Astrocyte of the spinal cord (primary cell): ENCODE measurements around the gene DENND2A.

ENCODE experiments used
- DNase-seq: peaks from one replicate; pipeline ENCODE4 v3.0.0; 2011; ENCODE audit warnings: low read depth, low spot score
- H3K4me3 ChIP-seq: 2 replicates; pipeline ENCODE4 v1.5.1; 2011; ENCODE audit warnings: low read depth, mild to moderate bottlenecking, low read length, moderate library complexity
- in situ Hi-C: cut with HindIII; loops from 2 replicates; pipeline ENCODE4 v1.10.0; 2017; ENCODE audit warnings: low sequenced_read_pairs
- TF ChIP-seq, protein P1 (sequence below): IDR thresholded peaks from 2 replicates; pipeline ENCODE4 v1.5.1; 2012; ENCODE audit warnings: low read depth, mild to moderate bottlenecking, low read length, inconsistent platforms

DENND2A gene

DNA sequence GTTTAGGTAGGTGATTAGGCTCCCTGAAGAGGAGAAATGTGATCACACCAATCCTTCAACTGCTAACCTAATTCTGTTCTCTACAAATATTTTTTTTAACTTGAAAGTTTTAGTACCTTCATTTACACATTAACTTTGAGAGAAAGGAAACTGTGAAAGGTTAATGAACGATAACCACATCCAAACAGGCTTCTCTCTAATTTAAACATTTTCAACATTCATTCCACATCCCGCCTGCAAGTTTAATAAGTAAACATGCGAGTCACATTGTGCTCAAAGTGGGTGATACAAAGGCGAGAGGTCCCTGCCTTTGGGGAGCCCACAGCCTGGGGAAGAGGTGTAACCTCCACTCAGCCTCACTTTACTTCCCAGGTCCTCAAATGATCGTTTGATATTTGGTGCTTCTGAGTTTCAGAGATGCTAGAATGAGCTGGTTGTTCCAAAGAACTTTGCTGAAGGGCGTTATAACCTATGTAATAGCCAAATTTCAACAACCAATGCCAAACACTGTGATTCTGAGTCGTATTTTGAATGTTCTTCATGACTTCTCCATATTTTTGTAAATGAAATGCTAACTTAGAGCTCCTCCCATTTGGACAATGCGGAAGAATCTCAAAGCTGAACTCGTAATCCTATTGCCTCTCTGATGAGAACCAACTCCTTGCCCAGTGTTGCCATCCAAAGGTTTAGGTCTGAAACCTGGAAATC lies 47.5 kb downstream of the DENND2A start:
- in situ Hi-C loops, result no loop called here
- DNase-seq, result no peak
- no peak overlapping the region for H3K4me3 ChIP-seq
- TF ChIP-seq, protein P1, sequence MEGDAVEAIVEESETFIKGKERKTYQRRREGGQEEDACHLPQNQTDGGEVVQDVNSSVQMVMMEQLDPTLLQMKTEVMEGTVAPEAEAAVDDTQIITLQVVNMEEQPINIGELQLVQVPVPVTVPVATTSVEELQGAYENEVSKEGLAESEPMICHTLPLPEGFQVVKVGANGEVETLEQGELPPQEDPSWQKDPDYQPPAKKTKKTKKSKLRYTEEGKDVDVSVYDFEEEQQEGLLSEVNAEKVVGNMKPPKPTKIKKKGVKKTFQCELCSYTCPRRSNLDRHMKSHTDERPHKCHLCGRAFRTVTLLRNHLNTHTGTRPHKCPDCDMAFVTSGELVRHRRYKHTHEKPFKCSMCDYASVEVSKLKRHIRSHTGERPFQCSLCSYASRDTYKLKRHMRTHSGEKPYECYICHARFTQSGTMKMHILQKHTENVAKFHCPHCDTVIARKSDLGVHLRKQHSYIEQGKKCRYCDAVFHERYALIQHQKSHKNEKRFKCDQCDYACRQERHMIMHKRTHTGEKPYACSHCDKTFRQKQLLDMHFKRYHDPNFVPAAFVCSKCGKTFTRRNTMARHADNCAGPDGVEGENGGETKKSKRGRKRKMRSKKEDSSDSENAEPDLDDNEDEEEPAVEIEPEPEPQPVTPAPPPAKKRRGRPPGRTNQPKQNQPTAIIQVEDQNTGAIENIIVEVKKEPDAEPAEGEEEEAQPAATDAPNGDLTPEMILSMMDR, result no peak

DNA sequence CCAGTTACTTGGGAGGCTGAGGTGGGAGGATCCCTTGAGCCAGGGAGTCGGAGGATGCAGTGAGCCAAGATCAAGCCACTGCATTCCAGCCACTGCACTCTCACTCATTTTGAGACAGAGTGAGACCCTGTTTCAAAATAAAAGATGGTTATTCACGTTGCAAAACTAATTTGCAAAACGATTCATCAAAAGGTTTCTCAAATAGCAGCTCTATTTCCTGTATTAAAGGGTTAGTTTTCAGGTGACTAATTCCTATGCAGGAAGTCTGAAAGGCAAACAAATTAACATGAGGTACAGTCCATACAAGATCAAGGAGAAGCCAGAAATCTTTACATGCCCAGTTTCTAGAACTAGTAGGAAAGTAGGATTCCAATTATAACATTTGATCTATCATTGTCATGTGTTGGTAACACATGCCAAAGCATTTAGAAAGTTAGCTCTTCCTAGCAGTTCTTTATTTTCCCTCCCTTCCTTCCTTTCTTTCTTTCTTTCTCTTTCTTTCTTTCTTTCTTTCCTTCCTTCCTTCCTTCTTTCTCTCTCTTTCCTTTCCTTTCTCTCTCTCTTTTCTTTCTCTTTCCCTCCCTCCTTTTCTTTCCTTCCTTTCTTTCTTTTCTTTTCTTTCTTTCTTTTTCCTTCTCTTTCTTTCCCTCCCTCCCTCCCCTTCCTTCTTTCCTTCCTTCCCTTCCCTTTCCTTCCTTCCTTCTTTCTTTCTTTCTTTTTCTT lies 49.3 kb downstream of the DENND2A start:
- peak; percentile 26 for DNase-seq
- TF ChIP-seq, protein P1, result no peak
- no peak overlapping the region for H3K4me3 ChIP-seq
- in situ Hi-C loops, result no loop called here

DNA sequence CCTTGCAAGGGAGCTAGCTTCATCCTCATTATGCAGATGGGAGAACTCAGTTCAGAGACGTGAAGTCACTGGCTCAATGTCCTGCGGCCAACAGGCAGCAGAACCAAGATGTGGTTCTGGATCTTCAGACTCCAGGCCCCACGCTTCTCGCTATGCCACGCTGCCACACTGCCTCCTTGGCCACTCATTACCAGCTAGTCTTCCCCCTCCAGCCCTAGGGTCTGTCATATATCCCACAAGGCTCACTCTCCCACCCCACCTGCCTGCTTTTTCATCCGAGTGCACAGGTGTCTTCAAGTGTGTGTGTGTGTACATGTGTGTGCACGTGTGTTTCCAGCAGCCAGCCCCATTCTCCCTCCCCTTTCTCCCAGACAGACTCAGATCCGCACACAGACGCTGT lies 53.4 kb downstream of the DENND2A start:
- in situ Hi-C loops, result no loop called here
- no peak overlapping the region for H3K4me3 ChIP-seq
- TF ChIP-seq, protein P1, result no peak
- no peak for DNase-seq

DNA sequence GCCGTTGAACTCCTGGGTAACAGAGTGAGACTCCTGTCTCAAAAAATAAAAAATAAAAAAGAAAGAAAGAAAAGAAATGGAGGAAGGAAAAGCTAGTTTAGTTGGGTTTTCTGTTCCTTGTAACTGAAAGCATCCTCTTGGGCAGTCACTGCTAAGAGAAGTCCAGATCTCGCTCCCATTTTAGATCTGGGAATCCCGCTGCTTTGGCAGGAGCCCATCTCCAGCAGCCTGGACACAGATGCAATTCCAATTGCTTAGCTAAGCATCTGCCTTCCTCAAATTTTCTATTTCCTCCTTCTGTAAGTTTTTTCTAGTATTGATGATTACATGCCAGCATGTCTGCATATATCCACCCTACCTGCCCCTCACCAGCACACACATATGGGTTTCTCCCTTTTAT lies 54.1 kb downstream of the DENND2A start:
- in situ Hi-C loops, result no loop called here
- no peak overlapping the region for H3K4me3 ChIP-seq
- no peak for DNase-seq
- TF ChIP-seq, protein P1, result no peak

DNA sequence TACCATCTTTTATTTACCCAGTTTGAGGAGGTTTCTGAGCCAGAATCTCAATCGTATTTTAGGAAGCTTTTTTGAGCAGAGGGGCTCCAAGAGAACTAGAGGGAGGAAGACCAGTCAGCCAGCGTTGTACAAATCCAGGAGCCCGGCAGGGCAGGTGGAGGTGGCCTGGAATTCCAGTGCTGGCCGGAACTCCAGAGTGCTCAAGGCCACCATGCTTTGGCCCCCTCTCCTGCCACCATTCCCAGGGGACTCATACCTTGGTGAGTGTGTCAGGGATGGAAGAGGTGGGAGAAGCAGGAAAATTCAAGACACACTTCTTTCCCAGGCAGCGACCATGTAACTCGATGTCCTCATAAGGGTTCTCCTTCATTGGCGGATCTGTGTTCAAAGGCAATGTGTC lies 55.3 kb downstream of the DENND2A start:
- TF ChIP-seq, protein P1, result no peak
- H3K4me3 ChIP-seq, result no peak overlapping the region
- DNase-seq, result no peak
- in situ Hi-C loops, result no loop called here

DNA sequence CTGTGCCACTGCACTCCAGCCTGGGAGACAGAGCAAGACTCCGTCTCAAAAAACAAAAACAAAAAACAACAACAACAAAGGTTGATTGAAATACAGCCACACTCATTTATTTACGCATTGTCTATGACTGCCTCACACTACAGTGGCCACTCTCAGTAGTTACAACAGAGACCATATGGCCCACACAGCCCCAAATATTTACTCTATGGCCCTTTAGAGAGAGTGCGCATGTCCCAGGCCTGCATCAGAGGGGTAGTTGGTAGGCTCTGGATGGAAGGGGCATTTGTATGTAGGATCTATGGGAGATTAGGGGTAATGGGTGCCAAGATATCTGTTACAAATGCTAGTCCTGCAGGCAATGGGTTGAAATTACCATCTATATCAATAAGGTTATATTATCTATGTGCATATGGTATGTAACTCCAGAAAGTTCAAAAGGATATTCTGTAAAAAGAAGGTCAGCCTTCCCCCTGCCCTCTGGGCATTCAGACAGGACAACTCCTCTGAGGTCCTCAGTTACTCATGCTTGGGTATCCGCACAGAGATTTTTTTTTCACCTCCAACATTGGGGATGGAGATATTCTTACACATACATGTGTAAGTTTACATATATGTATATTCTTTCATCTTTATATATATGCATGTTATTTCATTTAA lies 56.3 kb downstream of the DENND2A start:
- TF ChIP-seq, protein P1, result no peak
- no peak for DNase-seq
- in situ Hi-C loops, result no loop called here
- H3K4me3 ChIP-seq, result no peak overlapping the region
